ENCODE measurements around the gene KRTAP20-4. TPM values are rescaled to one million over a fixed set of nuclear protein-coding genes. Genes with fewer than 3 reads are reported as not detected.

The KRTAP20-4 gene
- total and polyA plus RNA-seq, 4 donors = not detected

DNA sequence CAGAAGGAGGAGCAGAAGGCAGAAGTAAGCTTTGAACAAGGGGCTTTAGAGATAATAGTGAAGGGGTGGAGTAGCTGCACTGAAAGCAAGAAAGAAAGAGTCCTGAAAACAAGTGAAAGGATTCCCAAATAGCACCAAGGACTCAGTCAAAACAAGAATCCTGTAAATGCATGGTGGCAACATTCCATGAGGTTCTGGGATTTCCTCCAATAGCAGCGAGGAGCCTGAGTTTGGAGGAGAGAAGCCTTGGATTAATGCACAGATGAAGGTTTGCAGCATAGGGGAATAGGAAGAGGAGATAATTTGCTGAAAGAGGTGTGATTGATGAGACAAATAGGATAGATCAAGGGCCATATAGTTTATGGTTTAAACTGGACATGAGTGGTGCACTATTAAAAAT is 41.1 kb upstream of the KRTAP20-4 start:
- Histone ChIP-seq H3K9me3 (ENCODE audit: control insufficient read depth in 4 of 4, low read length in 3 of 4) (no peaks in the 10 kb centered on the region), H3K36me3 (ENCODE audit: control insufficient read depth in 4 of 4, insufficient read depth in 3 of 4, low read depth in 1 of 4, low read length in 3 of 4) (no peaks in the 10 kb centered on the region), H3K4me3 (ENCODE audit: low read depth in 1 of 3, low read length in 3 of 3) (no peak overlapping the region), H3K27me3 (ENCODE audit: control insufficient read depth in 4 of 4, insufficient read depth in 4 of 4, low read length in 3 of 4) (peaks cover 0 to 5% (median 0%) of the 10 kb centered on the region in 4 donors), H3K9ac (ENCODE audit: low read depth in 1 of 2, low read length in 2 of 2) (no peak overlapping the region), H3K27ac (ENCODE audit: low read depth in 1 of 2, low read length in 2 of 2) (no peak overlapping the region), H3K4me1 (ENCODE audit: control insufficient read depth in 4 of 4, insufficient read depth in 4 of 4, low read length in 3 of 4) (no peaks in the 10 kb centered on the region)
- 58% methylated on average over 1 of the region's 1 CpG for WGBS
- no peak for DNase-seq (ENCODE audit: low spot score)
- TF ChIP-seq, protein P1, sequence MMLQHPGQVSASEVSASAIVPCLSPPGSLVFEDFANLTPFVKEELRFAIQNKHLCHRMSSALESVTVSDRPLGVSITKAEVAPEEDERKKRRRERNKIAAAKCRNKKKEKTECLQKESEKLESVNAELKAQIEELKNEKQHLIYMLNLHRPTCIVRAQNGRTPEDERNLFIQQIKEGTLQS (IDR thresholded peaks at IDR 0.05) = no peak
- TF ChIP-seq RAD21 (IDR thresholded peaks at IDR 0.05) = no peak

DNA sequence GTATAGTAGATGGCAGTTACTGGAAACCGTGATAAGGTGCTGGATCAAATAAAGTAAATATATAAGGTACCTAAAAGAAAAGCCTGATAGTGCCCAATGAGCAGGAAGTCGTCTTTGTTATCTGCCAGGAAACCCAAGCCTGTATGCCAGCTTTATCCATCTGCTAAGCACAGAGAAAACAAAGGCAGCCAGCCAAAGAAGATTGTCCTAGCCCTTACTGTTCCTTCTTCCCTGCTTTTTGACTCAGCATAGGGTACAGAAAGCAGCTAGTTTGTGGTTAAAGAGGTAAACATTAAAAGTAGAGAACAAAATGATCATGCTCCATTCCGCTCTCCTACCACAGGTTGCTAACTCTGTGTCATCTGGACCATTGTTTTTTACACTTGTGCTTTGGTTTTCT is 40.3 kb upstream of the KRTAP20-4 start:
- no peak overlapping the region for H3K9ac ChIP-seq (ENCODE audit: low read depth in 1 of 2, low read length in 2 of 2)
- no peak overlapping the region for H3K4me3 ChIP-seq (ENCODE audit: low read depth in 1 of 3, low read length in 3 of 3)
- no peak for DNase-seq (ENCODE audit: low spot score)
- no peaks in the 10 kb centered on the region for H3K4me1 ChIP-seq (ENCODE audit: control insufficient read depth in 4 of 4, insufficient read depth in 4 of 4, low read length in 3 of 4)
- H3K27ac ChIP-seq (ENCODE audit: low read depth in 1 of 2, low read length in 2 of 2) = no peak overlapping the region
- 53% methylated on average over 3 of the region's 3 CpGs for WGBS
- TF ChIP-seq, protein P2, sequence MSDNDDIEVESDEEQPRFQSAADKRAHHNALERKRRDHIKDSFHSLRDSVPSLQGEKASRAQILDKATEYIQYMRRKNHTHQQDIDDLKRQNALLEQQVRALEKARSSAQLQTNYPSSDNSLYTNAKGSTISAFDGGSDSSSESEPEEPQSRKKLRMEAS (IDR thresholded peaks at IDR 0.05) = no peak
- TF ChIP-seq SP1 (IDR thresholded peaks at IDR 0.05) (no peak), RXRA (IDR thresholded peaks at IDR 0.05) (no peak), RAD21 (IDR thresholded peaks at IDR 0.05) (no peak), EGR1 (IDR thresholded peaks at IDR 0.05; ENCODE audit: low read depth in 2 of 2) (no peak), TAF1 (conservative IDR thresholded peaks at IDR 0.05) (no peak), FOXA1 (IDR thresholded peaks at IDR 0.05) (no peak), NR2F2 (IDR thresholded peaks at IDR 0.05) (no peak), JUND (IDR thresholded peaks at IDR 0.05) (no peak), YY1 (IDR thresholded peaks at IDR 0.05) (no peak), FOXA2 (IDR thresholded peaks at IDR 0.05) (no peak), GABPA (IDR thresholded peaks at IDR 0.05 in 1 of 2, conservative IDR thresholded peaks at IDR 0.05 in 1 of 2) (no peak), HNF4G (IDR thresholded peaks at IDR 0.05) (no peak), HNF4A (conservative IDR thresholded peaks at IDR 0.05) (no peak)
- TF ChIP-seq, protein P1 (IDR thresholded peaks at IDR 0.05) = no peak
- TF ChIP-seq, protein P3, sequence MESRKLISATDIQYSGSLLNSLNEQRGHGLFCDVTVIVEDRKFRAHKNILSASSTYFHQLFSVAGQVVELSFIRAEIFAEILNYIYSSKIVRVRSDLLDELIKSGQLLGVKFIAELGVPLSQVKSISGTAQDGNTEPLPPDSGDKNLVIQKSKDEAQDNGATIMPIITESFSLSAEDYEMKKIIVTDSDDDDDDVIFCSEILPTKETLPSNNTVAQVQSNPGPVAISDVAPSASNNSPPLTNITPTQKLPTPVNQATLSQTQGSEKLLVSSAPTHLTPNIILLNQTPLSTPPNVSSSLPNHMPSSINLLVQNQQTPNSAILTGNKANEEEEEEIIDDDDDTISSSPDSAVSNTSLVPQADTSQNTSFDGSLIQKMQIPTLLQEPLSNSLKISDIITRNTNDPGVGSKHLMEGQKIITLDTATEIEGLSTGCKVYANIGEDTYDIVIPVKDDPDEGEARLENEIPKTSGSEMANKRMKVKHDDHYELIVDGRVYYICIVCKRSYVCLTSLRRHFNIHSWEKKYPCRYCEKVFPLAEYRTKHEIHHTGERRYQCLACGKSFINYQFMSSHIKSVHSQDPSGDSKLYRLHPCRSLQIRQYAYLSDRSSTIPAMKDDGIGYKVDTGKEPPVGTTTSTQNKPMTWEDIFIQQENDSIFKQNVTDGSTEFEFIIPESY (IDR thresholded peaks at IDR 0.05) = no peak
- TF ChIP-seq, protein P4, sequence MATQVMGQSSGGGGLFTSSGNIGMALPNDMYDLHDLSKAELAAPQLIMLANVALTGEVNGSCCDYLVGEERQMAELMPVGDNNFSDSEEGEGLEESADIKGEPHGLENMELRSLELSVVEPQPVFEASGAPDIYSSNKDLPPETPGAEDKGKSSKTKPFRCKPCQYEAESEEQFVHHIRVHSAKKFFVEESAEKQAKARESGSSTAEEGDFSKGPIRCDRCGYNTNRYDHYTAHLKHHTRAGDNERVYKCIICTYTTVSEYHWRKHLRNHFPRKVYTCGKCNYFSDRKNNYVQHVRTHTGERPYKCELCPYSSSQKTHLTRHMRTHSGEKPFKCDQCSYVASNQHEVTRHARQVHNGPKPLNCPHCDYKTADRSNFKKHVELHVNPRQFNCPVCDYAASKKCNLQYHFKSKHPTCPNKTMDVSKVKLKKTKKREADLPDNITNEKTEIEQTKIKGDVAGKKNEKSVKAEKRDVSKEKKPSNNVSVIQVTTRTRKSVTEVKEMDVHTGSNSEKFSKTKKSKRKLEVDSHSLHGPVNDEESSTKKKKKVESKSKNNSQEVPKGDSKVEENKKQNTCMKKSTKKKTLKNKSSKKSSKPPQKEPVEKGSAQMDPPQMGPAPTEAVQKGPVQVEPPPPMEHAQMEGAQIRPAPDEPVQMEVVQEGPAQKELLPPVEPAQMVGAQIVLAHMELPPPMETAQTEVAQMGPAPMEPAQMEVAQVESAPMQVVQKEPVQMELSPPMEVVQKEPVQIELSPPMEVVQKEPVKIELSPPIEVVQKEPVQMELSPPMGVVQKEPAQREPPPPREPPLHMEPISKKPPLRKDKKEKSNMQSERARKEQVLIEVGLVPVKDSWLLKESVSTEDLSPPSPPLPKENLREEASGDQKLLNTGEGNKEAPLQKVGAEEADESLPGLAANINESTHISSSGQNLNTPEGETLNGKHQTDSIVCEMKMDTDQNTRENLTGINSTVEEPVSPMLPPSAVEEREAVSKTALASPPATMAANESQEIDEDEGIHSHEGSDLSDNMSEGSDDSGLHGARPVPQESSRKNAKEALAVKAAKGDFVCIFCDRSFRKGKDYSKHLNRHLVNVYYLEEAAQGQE (IDR thresholded peaks at IDR 0.05) = no peak
- TF ChIP-seq, protein P5, sequence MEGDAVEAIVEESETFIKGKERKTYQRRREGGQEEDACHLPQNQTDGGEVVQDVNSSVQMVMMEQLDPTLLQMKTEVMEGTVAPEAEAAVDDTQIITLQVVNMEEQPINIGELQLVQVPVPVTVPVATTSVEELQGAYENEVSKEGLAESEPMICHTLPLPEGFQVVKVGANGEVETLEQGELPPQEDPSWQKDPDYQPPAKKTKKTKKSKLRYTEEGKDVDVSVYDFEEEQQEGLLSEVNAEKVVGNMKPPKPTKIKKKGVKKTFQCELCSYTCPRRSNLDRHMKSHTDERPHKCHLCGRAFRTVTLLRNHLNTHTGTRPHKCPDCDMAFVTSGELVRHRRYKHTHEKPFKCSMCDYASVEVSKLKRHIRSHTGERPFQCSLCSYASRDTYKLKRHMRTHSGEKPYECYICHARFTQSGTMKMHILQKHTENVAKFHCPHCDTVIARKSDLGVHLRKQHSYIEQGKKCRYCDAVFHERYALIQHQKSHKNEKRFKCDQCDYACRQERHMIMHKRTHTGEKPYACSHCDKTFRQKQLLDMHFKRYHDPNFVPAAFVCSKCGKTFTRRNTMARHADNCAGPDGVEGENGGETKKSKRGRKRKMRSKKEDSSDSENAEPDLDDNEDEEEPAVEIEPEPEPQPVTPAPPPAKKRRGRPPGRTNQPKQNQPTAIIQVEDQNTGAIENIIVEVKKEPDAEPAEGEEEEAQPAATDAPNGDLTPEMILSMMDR (IDR thresholded peaks at IDR 0.05; ENCODE audit: low read depth, low read length, missing input control) = no peak
- no peaks in the 10 kb centered on the region for H3K9me3 ChIP-seq (ENCODE audit: control insufficient read depth in 4 of 4, low read length in 3 of 4)
- peaks cover 0 to 5% (median 0%) of the 10 kb centered on the region in 4 donors for H3K27me3 ChIP-seq (ENCODE audit: control insufficient read depth in 4 of 4, insufficient read depth in 4 of 4, low read length in 3 of 4)
- H3K36me3 ChIP-seq (ENCODE audit: control insufficient read depth in 4 of 4, insufficient read depth in 3 of 4, low read depth in 1 of 4, low read length in 3 of 4) = no peaks in the 10 kb centered on the region
